Germinal center (tissue), 1 donor: ENCODE results near the gene ATP10A.
"Not testable (repeated sequence)": the region's sequence is repeated elsewhere in the genome, so short reads cannot be mapped to it uniquely, and the experiment has no call there.

ENCODE experiments used
- DNase-seq: peaks from one replicate; pipeline ENCODE4 v3.0.0; 2012; ENCODE audit warnings: mixed read lengths, low spot score

The ATP10A gene

DNA sequence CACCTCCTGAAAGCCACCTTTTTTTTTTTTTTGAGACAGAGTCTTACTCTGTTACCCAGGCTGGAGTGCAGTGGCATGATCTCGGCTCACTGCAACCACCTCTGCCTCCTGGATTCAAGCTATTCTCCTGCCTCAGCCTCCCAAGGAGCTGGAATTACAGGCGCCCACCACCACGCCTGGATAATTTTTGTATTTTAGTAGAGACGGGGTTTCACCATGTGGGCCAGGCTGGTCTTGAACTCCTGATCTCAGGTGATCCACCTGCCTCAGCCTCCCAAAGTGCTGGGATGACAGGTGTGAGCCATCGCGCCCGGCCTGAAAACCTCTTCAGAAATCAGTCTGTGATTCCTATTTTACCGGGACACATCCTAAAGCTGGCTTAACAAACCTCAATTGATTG is 91.4 kb downstream of the ATP10A start:
- not testable (repeated sequence) for DNase-seq

- DNase-seq: no peak
Measured at GRCh38 chr15:25771338-25771706, 91.8 kb downstream of the ATP10A start.

GRCh38 chr15:25770618-25771337 is 92.3 kb downstream of the ATP10A start:
- no peak for DNase-seq

DNA sequence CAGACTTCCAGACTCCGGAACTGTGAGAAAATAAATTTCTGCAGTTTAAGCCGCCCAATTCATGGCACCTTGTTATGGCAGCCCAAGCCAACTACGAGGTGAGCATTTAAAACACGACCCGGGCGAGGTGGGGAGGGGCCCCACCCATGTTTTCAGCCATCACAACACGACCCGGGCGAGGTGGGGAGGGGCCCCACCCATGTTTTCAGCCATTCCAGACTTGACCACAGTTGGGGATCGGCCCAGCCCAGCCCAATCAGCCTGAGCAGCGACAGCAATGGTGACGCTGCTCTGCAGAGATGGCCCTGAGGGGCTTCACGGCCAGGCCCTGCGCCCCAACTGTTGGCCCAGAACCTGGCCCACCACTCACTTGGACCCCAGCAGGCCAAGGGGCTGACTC is 93.1 kb downstream of the ATP10A start:
- DNase-seq: no peak

- no peak for DNase-seq
Measured at GRCh38 chr15:25768271-25768670, 94.9 kb downstream of the ATP10A start.

DNA sequence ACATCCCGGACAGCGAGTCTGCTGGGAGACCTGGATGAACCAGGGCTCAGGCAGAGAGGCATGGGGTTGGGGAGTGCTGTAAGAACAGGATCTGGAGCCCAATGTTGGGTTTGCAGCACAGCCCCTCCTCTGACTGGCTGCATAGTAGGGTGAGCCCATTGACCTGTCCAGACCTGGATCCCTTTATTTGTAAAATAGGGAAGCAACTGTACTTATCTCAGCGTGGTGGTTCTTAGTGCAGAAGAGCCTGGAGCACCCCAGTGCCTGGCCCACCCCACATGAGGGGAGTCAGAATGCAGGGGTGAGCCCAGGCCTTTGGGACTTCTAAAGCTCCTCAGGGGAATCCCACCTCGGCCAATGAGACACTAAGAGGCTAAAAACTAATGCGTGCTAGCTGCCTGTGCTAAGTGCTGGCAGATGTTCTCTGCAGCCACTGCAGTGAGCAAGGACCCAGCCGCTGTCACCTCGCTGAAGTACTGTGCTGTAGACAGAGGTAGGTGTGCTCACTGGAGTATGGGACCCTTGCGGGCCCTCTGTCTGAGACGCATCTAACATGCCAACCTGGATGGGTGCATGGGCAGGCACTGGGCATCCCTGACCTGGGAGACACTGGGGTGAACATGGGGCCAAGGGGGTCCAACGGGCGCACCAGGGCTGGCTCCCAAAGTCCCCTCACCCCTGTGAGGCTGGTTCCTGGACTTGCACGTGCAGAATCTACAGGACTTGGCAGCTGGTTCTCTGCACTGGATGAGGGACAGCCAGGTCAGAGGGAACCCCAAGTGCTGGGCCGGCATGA is 95.6 kb downstream of the ATP10A start:
- no peak for DNase-seq

DNA sequence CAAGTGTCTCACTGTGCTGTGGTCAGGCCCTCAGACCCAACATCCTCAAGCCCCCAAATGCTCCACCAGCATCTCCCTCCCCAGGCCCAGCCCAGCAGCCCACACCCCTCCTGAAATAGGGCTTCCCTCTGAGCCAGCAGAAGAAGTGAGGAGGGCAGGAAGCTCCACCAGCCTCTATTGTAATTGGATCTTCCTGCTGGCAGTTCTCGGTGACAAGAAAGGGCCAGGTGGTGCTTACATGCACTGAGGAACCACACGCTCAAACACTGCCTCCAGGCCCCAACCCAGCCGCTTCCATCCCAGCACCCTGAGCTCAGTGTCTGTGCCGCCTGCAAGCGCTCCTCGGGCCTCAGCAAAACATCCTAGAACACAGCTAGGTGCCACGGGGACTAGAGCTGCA is 96.7 kb downstream of the ATP10A start:
- DNase-seq: no peak

DNA sequence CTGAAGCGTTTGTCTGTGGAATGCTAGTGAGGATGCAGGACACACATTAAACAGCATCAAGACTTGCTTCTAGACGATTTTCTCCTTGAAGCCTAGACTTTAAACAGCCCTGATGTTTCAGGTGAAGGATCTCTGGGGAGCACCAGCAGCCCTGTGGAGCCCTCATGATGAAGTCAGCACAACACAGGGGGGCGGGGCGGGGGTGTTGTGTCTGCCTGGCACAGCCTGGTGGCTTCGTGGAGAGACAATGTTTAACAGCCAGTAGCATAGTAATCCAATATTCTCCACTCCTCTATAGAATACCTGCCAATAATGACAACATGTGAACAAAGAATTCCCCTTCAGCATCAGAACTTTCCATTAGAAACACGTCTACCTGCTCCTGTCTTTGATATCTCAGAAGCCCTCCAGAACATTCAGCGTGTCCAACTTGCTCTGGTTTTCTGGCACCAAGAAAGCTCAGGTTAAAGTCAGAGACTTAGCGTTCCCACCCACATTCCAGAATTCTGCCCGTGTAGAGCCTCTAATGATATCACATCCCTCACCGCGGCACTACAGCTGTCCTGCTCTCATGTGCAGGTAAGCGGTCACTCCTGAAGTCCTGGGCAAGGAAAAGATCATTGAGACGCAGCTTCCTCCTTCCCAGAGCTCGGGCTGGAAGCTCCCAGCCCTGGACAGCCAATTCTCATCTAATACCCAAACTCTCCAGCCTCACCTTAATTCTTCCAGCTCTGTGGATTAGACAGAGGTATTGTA is 98.0 kb downstream of the ATP10A start:
- DNase-seq: no peak

DNA sequence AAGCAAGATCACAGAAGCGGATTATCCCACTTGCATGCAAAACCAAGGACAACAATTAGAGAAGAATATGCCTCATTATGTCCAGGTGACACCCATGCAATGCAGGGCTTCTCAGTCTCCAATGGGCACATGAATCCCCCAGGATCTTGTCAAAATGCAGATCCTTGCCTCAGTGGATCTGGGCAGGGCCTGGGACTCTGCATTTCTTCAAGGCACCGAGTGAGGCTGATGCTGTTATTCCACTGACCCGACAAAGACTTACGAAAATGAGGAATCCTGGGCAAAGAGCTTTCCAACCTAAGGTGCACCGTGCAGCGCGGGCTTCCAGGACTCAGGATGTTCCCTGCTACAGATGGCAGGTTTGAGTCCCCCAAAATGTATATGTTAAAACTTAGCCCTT is 99.2 kb downstream of the ATP10A start:
- no peak for DNase-seq

- no peak for DNase-seq
Measured at GRCh38 chr15:25763331-25763751, 99.8 kb downstream of the ATP10A start.

DNA sequence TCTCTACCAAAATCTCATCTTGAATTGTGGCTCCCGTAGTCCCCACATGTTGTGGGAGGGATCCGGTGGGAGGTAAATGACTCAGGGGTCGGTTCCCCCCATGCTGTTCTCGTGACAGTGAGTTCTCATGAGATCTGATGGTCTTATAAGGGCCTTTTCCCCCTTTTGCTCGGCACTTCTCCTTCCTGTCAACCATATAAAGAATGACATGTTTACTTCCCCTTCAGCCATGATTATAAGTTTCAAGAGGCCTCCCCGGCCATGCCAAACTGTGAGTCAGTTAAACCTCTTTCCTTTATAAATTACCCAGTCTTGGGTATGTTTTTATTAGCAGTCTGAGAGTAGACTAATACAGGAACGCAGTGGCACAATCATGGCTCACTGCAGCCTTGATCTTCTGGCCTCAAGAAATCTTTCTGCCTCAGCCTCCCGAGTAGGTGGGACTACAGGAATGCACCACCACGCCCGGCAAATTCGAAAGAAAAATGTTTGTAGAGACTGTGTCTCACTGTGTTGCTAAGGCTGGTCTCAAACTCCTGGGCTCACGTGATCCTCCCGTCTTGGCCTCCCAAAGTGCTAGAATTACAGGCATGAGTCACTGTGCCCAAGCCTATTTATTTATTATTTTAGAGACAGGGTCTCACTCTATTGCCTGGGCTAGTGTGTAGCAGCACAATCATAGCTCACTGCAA is 101.0 kb downstream of the ATP10A start:
- no peak for DNase-seq

DNA sequence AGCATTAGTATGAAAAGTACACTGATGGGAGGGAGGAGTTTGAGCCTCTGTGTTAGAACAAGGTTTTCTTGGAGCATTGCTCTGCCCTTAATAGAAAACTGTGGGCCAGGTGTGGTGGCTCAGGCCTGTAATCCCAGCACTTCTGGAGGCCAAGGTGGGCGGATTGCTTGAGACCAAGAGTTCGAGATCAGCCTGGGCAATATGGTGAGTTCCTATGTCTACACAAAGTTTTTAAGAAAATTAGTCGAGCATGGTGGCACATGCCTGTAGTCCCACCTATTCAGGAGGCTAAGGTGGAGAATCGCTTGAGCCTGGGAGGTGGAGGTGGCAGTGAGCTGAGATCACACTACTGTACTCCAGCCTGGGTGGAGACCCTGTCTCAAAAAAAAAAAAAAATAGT is 103.7 kb downstream of the ATP10A start:
- no peak for DNase-seq

- DNase-seq: not testable (repeated sequence)
Measured at GRCh38 chr15:25758612-25759011, 104.5 kb downstream of the ATP10A start.

DNA sequence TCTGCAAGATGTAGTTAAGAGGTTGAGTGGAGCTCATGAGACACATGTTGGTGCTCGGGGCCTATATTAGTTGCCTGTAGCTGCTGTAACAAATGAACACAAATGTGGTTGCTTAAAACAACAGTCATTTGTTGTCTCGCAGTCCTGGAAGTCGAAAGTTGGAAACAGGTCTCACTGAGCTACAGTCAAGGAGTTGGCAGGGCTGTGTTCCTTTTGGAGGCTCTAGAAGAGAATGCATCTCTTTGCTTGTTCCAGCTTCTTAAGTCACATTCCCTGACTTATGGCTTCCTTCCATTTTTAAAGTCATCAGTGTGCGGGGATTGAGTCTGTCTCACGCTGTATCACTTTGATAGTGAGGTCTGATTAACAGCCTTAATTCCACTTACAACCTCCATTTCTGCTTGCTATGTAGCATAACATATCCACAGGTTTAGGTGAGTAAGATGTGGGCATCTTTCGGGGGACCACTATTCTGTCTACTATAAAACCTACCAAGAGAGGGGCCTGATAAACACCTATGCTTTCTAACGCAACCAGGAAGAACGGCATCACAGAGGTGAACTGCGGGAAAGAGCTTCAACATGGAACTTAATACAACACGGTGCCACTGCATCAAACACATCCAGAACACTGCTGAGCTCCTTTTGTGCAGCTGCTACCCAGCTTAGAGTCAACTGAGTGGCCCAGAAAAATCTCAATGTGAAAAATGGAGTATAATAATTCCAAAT is 119.4 kb downstream of the ATP10A start:
- no peak for DNase-seq

DNA sequence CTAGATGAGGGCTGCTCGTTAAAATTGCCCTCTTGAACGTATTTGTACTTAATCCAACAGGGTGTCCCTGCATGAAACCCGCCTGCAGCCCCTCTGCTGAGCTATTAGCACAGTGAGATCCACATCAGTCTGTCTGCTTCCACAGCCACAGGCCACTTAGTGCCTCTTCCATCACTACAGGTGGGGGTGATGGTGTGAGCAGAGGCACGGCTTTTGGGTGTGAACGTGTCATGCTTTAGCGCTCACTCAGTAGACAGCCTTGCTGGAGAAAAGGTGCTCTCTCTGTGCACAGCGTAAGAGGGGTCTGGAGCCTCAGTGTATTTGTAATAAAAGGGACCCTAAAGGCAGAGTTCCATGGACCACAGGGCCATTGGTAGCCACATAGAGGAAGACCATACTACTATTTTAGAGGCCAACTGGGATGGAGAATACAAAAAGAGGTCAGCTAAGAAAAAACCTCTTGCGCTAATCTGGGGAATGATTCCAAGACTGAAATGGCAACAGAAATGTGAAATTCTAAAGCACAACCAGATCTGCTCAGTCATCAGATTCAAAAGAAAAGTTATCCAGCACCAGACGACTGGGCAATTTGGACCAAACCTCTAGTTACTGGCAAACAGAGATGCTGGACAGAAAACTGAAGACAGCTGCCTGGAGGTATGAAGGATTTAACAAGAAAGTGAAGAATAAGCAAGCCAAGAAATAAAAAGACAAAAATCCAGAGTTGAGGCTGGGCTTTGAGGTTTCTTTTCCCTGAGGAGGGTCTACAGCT is 120.2 kb downstream of the ATP10A start:
- DNase-seq: no peak

- no peak for DNase-seq
Measured at GRCh38 chr15:25742041-25742730, 120.9 kb downstream of the ATP10A start.

GRCh38 chr15:25741256-25741580 is 121.9 kb downstream of the ATP10A start:
- peak; percentile 54 for DNase-seq

DNA sequence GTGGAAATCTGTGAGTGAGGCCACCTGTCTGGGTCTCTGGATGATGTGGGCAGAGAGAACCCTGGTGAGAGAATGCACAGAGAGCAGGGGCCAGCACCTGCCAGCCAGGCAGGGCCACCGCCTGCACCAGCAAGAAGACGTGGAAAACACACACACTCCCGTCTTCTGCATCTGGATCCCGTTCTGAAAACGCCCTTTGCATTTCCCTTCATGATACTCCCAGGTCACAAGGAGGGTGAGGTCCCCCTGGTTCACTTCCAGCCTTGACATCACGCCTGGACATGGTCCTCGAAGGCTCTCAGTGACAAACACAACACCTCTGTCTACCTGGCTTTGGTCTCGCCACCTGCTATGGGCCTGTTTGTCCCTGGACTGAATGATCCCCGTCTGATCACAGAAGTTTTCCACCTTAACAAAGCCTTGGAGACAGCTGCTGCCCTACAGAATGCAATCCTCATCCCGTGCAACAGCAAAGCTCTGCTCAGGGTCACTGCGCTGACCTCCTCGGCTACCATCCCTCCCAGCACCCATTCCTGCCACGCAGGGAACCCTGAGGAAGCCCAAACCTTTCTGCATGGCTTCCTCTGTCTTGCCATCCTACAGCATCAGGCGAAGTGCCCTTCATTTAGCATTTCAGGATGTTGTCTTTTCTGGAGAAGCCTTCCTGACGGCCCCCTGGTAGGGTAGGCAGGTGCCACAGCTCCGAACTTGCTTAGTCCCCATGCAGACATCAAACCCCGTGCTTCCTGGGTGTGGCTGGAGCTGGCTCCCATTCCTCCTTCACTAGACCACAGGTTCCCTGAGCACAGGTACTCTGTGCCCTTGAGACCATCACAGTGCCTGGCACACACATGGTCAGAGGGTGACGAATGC is 122.5 kb downstream of the ATP10A start:
- no peak for DNase-seq

DNA sequence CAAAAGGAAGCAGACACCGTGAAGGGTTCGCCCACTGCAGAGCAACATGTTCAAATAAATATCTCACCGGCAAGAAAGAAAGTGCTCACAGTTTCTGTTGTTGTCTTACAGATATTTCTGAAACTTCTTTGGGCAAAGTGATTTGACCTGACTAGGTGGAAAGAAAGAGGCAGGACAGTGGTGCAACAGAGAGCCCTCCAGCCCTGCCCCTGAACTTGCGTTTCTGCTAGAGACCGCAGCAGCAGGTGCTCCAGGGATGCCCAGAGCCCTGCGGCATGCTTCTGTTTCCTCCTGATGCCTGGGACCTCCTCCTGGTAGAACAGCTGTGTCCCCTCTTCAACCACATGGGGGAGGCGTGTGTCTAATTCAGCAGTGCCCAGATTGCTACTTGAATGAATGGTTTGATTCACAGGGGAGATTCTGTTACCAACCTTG is 123.4 kb downstream of the ATP10A start:
- DNase-seq: peak; percentile 54
